Limb (tissue), 2 donors: Measurements from ENCODE around the gene E2F1.

ENCODE experiments used
- DNase-seq, 2 donors: peaks; one replicate each; pipeline ENCODE4 v3.0.0-alpha.2; 2016; ENCODE audit errors: extremely low spot score in 2 of 2

The E2F1 gene

GRCh38 chr20:33686100-33686983 is at the start of gene E2F1:
Gene E2F1, minus strand, starts transcription at chr20:33686385. Its CDS starts 121 bp downstream, at chr20:33686264.
- DNase-seq, result peak; percentile 93 to 97

GRCh38 chr20:33733654-33734576 is 47.7 kb upstream of the E2F1 start:
- no peak for DNase-seq

- peak in 1 of 2 donors; percentile 88 for DNase-seq
Measured at GRCh38 chr20:33732166-33732970, 46.2 kb upstream of the E2F1 start.

GRCh38 chr20:33731693-33732165 is 45.5 kb upstream of the E2F1 start, which contains the start of gene ZNF341:
Gene ZNF341, plus strand, starts transcription at chr20:33731996. Its CDS starts 26 bp downstream, at chr20:33732022.
- peak in 1 of 2 donors; percentile 96 for DNase-seq

GRCh38 chr20:33730946-33731692 is 44.9 kb upstream of the E2F1 start:
- DNase-seq, result no peak

- DNase-seq, result no peak
Measured at GRCh38 chr20:33729101-33729500, 42.9 kb upstream of the E2F1 start.

- no peak for DNase-seq
Measured at GRCh38 chr20:33728463-33728862, 42.3 kb upstream of the E2F1 start.

- DNase-seq, result no peak
Measured at GRCh38 chr20:33727806-33728205, 41.6 kb upstream of the E2F1 start.

GRCh38 chr20:33727115-33727479 is 40.9 kb upstream of the E2F1 start:
- no peak for DNase-seq

- DNase-seq, result no peak
Measured at GRCh38 chr20:33725607-33726264, 39.6 kb upstream of the E2F1 start.

GRCh38 chr20:33724439-33725094 is 38.4 kb upstream of the E2F1 start:
- DNase-seq, result no peak

- DNase-seq, result no peak
Measured at GRCh38 chr20:33721391-33722140, 35.4 kb upstream of the E2F1 start.

- DNase-seq, result peak; percentile 89 to 99
Measured at GRCh38 chr20:33719989-33720709, 34.0 kb upstream of the E2F1 start, which contains the start of gene PXMP4. Gene PXMP4, minus strand, starts transcription at chr20:33720310. Its CDS starts 103 bp downstream, at chr20:33720207.

- no peak for DNase-seq
Measured at GRCh38 chr20:33719277-33719988, 33.2 kb upstream of the E2F1 start.

- no peak for DNase-seq
Measured at GRCh38 chr20:33716498-33716897, 30.3 kb upstream of the E2F1 start.

- no peak for DNase-seq
Measured at GRCh38 chr20:33713865-33714367, 27.7 kb upstream of the E2F1 start.

GRCh38 chr20:33711446-33711738 is 25.2 kb upstream of the E2F1 start:
- DNase-seq, result no peak
